Activated T-helper 1 cell treated with Interleukin-2 at 50 U/mL for 16 hours (primary cell): ENCODE data around the gene TECPR2.
"Not testable (repeated sequence)": the region's sequence is repeated elsewhere in the genome, so short reads cannot be mapped to it uniquely, and the experiment has no call there.

Experiments used
- DNase-seq: peaks from one replicate; pipeline ENCODE4 v3.0.0-alpha.2; 2020; ENCODE audit warnings: low read depth

The TECPR2 gene

DNA sequence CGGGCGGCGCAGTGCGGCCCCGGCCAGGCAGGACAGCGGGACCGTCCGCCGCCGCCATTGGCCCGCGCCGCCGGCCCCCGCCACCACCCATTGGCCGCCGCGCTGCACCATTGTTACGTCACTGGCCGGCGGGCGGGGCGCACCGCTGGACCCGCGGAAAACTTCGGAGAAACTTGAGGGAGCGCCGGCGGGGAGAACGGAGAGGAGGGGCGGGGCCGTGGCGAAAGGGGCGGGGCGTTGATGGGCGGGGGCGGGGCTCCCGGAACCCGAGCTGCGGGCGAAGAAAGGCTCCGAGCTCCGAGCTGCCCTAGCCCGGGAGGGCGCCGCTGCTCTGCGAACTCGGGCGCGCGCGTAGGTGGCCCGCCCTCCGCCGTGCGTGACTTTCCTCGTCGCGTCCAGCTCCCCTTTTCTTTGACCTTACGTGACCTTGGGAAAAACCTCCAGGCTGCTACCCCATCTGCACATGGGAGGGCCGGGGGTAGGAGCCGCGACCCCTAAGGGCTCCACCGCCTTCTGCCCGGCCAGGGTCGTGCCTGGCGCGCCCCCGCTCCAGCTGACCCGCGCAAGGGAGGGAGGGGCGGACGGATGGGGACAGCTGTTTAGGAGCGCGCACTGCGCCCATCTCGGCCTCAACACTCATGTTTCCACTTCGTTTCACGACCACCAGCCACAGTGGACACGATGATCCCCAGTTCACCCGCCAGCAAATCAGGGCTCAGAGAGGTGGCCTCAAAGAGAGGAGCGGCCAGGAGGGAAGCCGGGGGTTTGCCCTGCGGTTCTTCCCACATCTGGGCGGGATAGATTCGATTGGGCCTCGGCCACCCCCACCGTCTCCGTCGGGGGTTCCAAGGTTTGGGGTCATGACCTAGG lies 147.2 kb downstream of the TECPR2 start, which contains the start of gene ANKRD9:
TSS of gene ANKRD9 (minus strand) at position 31 of the 870 bp plus-strand sequence. CDS start 1,887 bp downstream, outside the sequence.
- peak; percentile 73 for DNase-seq

- DNase-seq: no peak
Measured at GRCh38 chr14:102510616-102511520, 148.1 kb downstream of the TECPR2 start.

GRCh38 chr14:102511538-102511937 lies 148.8 kb downstream of the TECPR2 start:
- no peak for DNase-seq

DNA sequence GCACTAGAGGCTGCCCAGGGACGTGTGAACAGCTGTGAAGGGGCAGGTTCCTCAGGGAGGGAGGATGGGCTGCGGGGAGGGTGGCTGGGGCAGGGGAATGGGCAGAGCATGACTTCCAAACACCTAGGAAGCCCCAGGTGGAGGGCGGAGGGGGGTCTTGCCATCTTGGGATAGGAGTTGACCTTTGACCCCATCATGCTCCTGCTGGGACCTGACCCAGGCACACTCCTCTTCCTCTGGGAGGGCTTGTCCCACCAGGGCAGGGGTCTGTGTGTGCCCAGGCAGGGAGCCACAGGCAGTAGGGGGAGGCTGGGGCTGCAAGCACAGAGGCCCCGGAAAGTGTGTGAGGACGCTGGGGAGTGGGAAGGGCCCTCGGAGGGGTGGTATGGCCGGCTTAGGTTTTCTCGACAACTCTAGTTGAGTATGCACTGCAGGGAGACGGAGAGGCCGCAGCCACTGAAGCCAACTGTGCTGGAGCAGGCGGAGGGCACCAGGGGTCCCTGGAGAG lies 150.1 kb downstream of the TECPR2 start:
- DNase-seq: no peak

DNA sequence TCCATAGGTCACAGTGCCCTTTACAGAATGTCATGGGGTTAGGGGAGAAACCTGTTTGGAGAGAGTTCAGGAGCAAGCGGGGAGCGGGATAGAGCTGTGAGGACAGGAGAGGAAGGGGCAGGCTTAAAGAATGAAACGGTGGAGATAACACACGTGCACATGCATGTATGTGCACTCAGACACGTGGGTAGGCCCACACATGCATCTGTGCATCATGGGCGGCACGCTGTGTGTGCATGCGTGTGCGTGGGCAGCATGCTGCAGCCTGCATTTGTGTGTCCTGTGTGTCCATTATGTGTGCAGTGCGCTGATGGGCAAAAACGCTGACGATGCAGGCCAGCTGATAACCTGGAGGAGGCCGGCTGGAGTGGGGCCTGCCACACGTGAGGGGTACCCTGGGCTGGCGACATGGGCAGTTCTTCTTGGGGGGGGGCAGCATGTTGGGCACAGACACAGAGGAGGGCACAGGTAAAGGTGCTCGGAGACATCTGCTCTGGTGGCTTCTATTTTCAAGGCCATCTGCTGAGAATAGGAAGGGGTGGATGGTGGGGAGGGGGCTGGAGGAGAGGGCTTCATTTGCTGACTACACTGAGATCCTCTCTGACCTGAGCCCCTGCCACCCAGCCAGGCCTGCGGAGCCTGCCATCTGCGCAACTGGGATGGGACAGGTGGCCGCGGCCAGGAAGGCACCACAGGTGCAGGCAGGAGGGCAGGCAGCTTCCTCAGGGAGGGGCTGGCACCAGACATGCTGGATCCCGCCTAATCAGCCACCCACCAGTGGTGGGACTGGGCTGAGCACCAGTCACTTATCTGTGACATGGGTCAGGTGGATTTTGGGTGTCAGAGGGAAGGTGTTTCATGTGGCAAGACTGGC lies 151.4 kb downstream of the TECPR2 start:
- no peak for DNase-seq

DNA sequence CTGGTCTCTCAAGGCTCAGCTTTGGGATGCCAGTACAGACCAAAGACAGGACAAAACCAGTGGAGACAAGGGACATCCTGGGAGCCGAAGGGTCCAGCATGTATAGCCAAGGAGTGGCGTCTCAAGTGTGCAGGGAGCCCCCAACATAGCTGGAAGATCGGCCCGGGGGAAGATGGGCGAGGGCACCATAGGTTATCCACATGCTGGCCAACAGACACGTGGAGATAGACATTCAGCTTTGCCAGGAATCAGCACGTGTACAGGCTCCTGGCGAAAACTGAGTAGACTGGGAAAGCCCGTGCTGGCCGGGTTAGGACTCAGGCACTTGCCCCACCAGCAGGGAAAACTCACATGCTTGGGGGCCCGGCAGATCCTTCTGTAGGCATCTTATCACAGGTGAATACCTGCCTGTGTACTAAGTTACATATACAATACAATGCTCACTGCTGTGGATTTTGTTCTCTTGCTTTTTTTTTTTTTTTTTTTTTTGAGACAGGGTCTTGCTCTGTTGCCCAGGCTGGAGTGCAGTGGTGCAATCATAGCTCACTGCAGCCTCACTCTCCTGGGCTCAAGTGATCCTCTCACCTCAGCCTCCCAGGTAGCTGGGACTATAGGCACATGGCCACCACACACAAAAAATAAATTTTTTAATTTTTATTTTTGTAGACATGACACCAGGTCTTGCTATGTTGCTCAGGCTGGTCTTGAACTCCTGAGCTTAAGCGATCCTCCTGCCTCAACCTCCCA lies 152.4 kb downstream of the TECPR2 start:
- DNase-seq: no peak

- DNase-seq: peak; percentile 47
Measured at GRCh38 chr14:102516531-102517391, 154.0 kb downstream of the TECPR2 start.

DNA sequence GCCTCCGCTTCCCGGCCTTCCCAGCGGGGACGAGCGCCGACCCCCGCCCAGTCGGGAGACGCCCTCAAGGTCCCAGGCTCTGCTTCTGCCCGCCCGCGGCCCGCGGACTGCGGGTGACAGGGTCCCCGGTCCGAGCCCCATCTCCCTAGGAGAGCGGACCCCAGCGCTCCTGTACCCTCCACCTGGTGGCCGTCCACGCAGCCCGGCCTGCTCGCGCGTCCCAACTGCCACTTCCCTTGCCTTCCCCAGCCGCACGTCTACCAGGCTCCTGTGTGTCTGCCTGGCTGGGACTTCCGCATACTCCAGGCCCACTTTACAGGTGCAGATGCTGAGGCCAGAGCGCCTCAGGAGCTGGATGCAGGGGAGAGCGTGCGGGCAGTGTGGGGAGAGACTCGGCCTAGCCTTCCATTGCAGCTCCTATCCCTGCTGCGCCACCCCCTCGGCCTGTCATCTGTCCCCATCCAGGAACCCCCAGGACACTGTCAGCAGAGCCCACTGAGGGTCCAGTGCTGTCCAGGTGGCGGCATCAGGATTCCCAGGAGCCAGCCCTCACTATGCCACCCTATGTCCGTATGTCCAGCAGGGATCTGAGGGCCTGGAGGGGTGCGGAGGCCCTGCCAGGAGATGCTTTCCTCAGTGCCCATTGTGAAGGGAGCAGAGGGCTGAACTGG lies 154.8 kb downstream of the TECPR2 start:
- DNase-seq: no peak

DNA sequence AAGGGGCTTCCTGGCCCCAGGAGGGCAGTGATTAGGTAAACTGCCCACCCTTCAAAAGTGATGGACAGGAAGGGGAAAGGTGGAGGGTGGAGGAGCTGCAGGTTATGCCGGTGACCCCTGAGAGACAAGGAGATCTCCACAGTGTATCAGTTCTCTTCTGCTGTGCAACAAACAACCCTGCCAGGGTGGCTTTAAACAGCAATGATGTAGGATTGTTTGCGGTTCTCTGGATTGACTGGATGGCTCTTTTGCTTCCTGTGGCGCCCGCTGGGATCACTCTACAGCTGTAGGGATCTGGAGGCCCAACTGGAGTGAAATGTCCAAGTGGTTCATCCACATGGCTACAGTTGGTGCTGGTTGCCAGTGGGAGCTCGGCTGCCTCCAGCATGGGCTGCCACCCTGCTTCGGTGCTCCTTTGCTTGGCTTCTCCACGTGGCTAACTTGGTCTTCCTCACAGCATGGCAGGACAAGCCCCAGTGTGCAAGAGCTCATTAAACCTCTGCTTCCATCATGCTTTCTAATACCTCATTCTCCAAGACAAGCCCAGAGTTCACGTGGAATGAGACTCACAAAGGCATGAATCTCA lies 155.4 kb downstream of the TECPR2 start:
- no peak for DNase-seq

GRCh38 chr14:102519709-102520108 lies 157.0 kb downstream of the TECPR2 start:
- not testable (repeated sequence) for DNase-seq

DNA sequence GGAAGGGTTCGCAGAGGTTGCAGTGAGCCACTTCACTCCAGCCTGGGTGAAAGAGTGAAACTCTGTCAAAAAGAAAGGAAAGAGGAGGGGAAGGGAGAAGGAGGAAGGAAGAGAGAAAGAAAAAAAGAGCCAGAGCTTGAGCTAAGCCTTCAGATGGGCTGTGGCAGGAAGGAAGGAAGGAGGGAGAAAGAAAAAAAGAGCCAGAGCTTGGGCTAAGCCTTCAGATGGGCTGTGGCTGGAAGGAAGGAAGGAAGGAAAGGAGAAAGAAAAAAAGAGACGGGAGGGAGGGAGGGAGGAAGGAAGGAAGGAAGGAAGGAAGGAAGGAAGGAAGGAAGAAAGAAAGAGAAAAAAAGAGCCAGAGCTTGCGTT lies 160.4 kb downstream of the TECPR2 start:
- DNase-seq: no peak

- DNase-seq: no peak
Measured at GRCh38 chr14:102523569-102524450, 161.1 kb downstream of the TECPR2 start.

DNA sequence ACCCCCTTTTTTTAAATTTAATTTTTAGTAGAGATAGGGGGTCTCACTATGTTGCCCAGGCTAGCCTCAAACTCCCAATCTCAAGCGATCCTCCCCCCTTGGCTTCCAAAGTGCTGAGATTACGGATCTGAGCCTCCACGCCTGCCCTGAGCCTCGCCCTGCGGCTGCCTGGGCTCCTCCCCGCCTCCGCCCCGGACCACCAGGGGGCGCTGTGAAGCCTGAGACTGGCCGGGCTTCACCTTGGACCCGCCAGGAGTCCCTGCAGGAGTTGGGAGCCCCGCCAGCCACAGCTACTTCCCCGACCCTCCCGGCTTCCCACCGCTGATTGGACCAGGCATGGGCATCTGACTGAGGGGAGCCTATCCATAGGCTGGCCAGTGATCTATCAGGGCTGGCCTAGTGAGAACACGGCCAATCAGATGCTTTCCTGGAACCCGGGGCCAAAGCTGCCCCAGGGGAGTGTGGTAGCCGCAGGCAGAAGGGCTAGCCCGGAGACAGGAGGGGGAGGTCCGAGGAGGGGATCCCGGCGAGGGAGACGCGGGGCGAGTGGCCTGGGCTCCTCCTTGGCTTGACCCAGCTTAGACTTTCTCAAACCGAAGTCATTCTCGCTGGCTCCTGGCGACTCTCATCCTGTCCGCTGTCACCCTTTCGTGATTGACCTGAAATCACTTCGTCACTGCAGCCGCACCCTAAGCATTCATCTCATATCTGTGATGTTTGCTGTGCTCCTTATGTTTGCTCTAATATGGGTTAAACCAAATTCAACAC lies 161.9 kb downstream of the TECPR2 start:
- DNase-seq: peak; percentile 85

GRCh38 chr14:102525219-102525928 lies 162.6 kb downstream of the TECPR2 start:
- no peak for DNase-seq

- no peak for DNase-seq
Measured at GRCh38 chr14:102525929-102526497, 163.3 kb downstream of the TECPR2 start.
